CD4-positive, alpha-beta T cell treated with Interleukin-6 for 4 hours (primary cell): ENCODE results near the gene GOLGA8B.
"Not testable (repeated sequence)": the region's sequence is repeated elsewhere in the genome, so short reads cannot be mapped to it uniquely, and the experiment has no call there.

Experiments used
- DNase-seq: peaks from one replicate; pipeline ENCODE4 v3.0.0-alpha.2; 2020; ENCODE audit warnings: mixed read lengths

GOLGA8B gene

GRCh38 chr15:34597316-34597715, 13.9 kb upstream of the GOLGA8B start:
- no peak for DNase-seq

GRCh38 chr15:34594361-34594760, 10.9 kb upstream of the GOLGA8B start:
- DNase-seq, result no peak

GRCh38 chr15:34591306-34591705, 7.9 kb upstream of the GOLGA8B start:
- no peak for DNase-seq

GRCh38 chr15:34588046-34588674, 4.7 kb upstream of the GOLGA8B start:
- peak; percentile 71 for DNase-seq

GRCh38 chr15:34585966-34586365, 2.5 kb upstream of the GOLGA8B start:
- DNase-seq, result not testable (repeated sequence)

- no peak for DNase-seq
Observed at GRCh38 chr15:34584996-34585395, 1.5 kb upstream of the GOLGA8B start.

- DNase-seq, result no peak
Observed at GRCh38 chr15:34584330-34584668, 848 bp upstream of the GOLGA8B start.

- peak; percentile 49 for DNase-seq
Observed at GRCh38 chr15:34582461-34583371, 735 bp downstream of the GOLGA8B start.

- DNase-seq, result not testable (repeated sequence)
Observed at GRCh38 chr15:34581687-34582460, 1.6 kb downstream of the GOLGA8B start.

GRCh38 chr15:34581043-34581365, 2.4 kb downstream of the GOLGA8B start:
- no peak for DNase-seq

GRCh38 chr15:34580251-34581042, 3.0 kb downstream of the GOLGA8B start:
- DNase-seq, result not testable (repeated sequence)

- DNase-seq, result no peak
Observed at GRCh38 chr15:34578283-34578674, 5.2 kb downstream of the GOLGA8B start.

- DNase-seq, result not testable (repeated sequence)
Observed at GRCh38 chr15:34577658-34578282, 5.7 kb downstream of the GOLGA8B start.

GRCh38 chr15:34575035-34575434, 8.4 kb downstream of the GOLGA8B start:
- DNase-seq, result not testable (repeated sequence)

- DNase-seq, result not testable (repeated sequence)
Observed at GRCh38 chr15:34572921-34573320, 10.5 kb downstream of the GOLGA8B start.

GRCh38 chr15:34572019-34572641, 11.3 kb downstream of the GOLGA8B start:
- not testable (repeated sequence) for DNase-seq

GRCh38 chr15:34569670-34570396, 13.6 kb downstream of the GOLGA8B start:
- DNase-seq, result not testable (repeated sequence)

GRCh38 chr15:34567174-34567573, 16.3 kb downstream of the GOLGA8B start:
- not testable (repeated sequence) for DNase-seq

- DNase-seq, result not testable (repeated sequence)
Observed at GRCh38 chr15:34564711-34565110, 18.7 kb downstream of the GOLGA8B start.

GRCh38 chr15:34560814-34561213, 22.6 kb downstream of the GOLGA8B start:
- not testable (repeated sequence) for DNase-seq

- DNase-seq, result not testable (repeated sequence)
Observed at GRCh38 chr15:34559764-34560163, 23.7 kb downstream of the GOLGA8B start.
